H9 (cell line): ENCODE results near the gene OXSR1. TPM values are rescaled to one million over a fixed set of nuclear protein-coding genes. Genes with fewer than 3 reads are reported as not detected.

Source experiments
- DNase-seq: peaks from one replicate; pipeline ENCODE4 v3.0.0-alpha.2; 2017
- H2AFZ ChIP-seq: one replicate; pipeline ENCODE4 v1.6.1; 2013; ENCODE audit warnings: mild to moderate bottlenecking, low read length, control low read depth, moderate library complexity
- H2AK5ac ChIP-seq: 2 replicates; pipeline ENCODE4 v1.6.1; 2013; ENCODE audit warnings: low read length, control low read depth, mixed read lengths; ENCODE audit not compliant: insufficient read length
- H2BK120ac ChIP-seq: one replicate; pipeline ENCODE4 v1.6.1; 2013; ENCODE audit warnings: low read depth, mild to moderate bottlenecking, low read length, control low read depth, inconsistent platforms; ENCODE audit not compliant: poor library complexity, severe bottlenecking
- H2BK12ac ChIP-seq: 2 replicates; pipeline ENCODE4 v1.6.1; 2013; ENCODE audit warnings: low read length, control low read depth, mixed read lengths, low read depth; ENCODE audit not compliant: insufficient read length
- H2BK15ac ChIP-seq: 2 replicates; pipeline ENCODE4 v1.6.1; 2013; ENCODE audit warnings: low read depth, low read length, control low read depth
- H2BK20ac ChIP-seq: one replicate; pipeline ENCODE4 v1.6.1; 2013; ENCODE audit warnings: low read depth, mild to moderate bottlenecking, low read length, control low read depth, inconsistent platforms; ENCODE audit not compliant: poor library complexity, severe bottlenecking
- H2BK5ac ChIP-seq: 2 replicates; pipeline ENCODE4 v1.6.1; 2013; ENCODE audit warnings: low read length, control low read depth, mixed read lengths; ENCODE audit not compliant: insufficient read length
- H3K14ac ChIP-seq: 2 replicates; pipeline ENCODE4 v1.6.1; 2013; ENCODE audit warnings: low read length, control low read depth; ENCODE audit not compliant: insufficient read depth
- H3K18ac ChIP-seq: 2 replicates; pipeline ENCODE4 v1.6.1; 2013; ENCODE audit warnings: low read depth, mild to moderate bottlenecking, mixed read lengths, low read length, control low read depth; ENCODE audit not compliant: insufficient read length
- H3K23ac ChIP-seq: 2 replicates; pipeline ENCODE4 v1.6.1; 2013; ENCODE audit warnings: low read length, control low read depth, mixed read lengths, low read depth; ENCODE audit not compliant: insufficient read length
- H3K23me2 ChIP-seq: 2 replicates; pipeline ENCODE4 v1.6.1; 2013; ENCODE audit warnings: low read depth, mild to moderate bottlenecking, mixed read lengths, low read length, control low read depth; ENCODE audit not compliant: insufficient read length, poor library complexity, severe bottlenecking
- H3K27ac ChIP-seq: 2 replicates; pipeline ENCODE4 v1.5.1; 2013; ENCODE audit warnings: low read length, control low read depth, mixed read lengths, low read depth; ENCODE audit not compliant: insufficient read length
- H3K27me3 ChIP-seq: 2 replicates; pipeline ENCODE4 v1.6.1; 2013; ENCODE audit warnings: low read length, control low read depth, inconsistent platforms; ENCODE audit not compliant: insufficient read depth
- H3K4ac ChIP-seq: 2 replicates; pipeline ENCODE4 v1.6.1; 2013; ENCODE audit warnings: low read depth, mild to moderate bottlenecking, control low read depth, inconsistent platforms, low read length, moderate library complexity
- H3K4me1 ChIP-seq: 2 replicates; pipeline ENCODE4 v1.6.1; 2013; ENCODE audit warnings: low read length, control low read depth, inconsistent platforms; ENCODE audit not compliant: insufficient read depth
- H3K4me2 ChIP-seq: 2 replicates; pipeline ENCODE4 v1.6.1; 2013; ENCODE audit warnings: low read length, control low read depth, mixed read lengths; ENCODE audit not compliant: insufficient read length, insufficient read depth
- H3K56ac ChIP-seq: 2 replicates; pipeline ENCODE4 v1.6.1; 2013; ENCODE audit warnings: low read depth, mild to moderate bottlenecking, mixed read lengths, low read length, control low read depth; ENCODE audit not compliant: insufficient read length
- H3K79me1 ChIP-seq: 2 replicates; pipeline ENCODE4 v1.6.1; 2013; ENCODE audit warnings: low read depth, mild to moderate bottlenecking, moderate library complexity, low read length, control low read depth, inconsistent platforms; ENCODE audit not compliant: insufficient read depth, poor library complexity, severe bottlenecking
- H3K79me2 ChIP-seq: 2 replicates; pipeline ENCODE4 v1.6.1; 2013; ENCODE audit warnings: low read length, control low read depth, inconsistent platforms; ENCODE audit not compliant: insufficient read depth
- H3K9ac ChIP-seq: 2 replicates; pipeline ENCODE4 v1.6.1; 2013; ENCODE audit warnings: low read length, control low read depth, mixed read lengths; ENCODE audit not compliant: insufficient read length; ENCODE audit errors: extremely low read depth
- H3K9me3 ChIP-seq: one replicate; pipeline ENCODE4 v1.6.1; 2013; ENCODE audit warnings: low read depth, low read length, inconsistent platforms; ENCODE audit not compliant: control insufficient read depth
- H3T11ph ChIP-seq: one replicate; pipeline ENCODE4 v1.6.1; 2013; ENCODE audit warnings: mild to moderate bottlenecking, low read length, control low read depth, inconsistent platforms
- H4K20me1 ChIP-seq: one replicate; pipeline ENCODE4 v1.6.1; 2013; ENCODE audit not compliant: control insufficient read depth, insufficient read length, insufficient read depth
- H4K5ac ChIP-seq: 2 replicates; pipeline ENCODE4 v1.6.1; 2013; ENCODE audit warnings: low read depth, mild to moderate bottlenecking, mixed read lengths, low read length, control low read depth; ENCODE audit not compliant: insufficient read length
- H4K8ac ChIP-seq: replicated peaks from 2 replicates; pipeline ENCODE4 v1.6.1; 2013; ENCODE audit warnings: low read length, control low read depth, mixed read lengths, low read depth; ENCODE audit not compliant: insufficient read length
- H4K91ac ChIP-seq: 2 replicates; pipeline ENCODE4 v1.6.1; 2013; ENCODE audit warnings: low read depth, mild to moderate bottlenecking, moderate library complexity, mixed read lengths, low read length, control low read depth; ENCODE audit not compliant: insufficient read length
- H3K27ac Mint-ChIP-seq, 3 experiments: 2 replicates in 2 of 3; 3 replicates in 1 of 3; pipeline ENCODE4 v1.8.0; 2020 to 2021; ENCODE audit warnings: mixed read lengths in 3 of 3, mild to moderate bottlenecking in 1 of 3, moderate library complexity in 1 of 3
- H3K27me3 Mint-ChIP-seq: 2 replicates; pipeline ENCODE4 v1.8.0; 2021; ENCODE audit warnings: low read depth, mild to moderate bottlenecking, moderate library complexity, mixed read lengths
- H3K36me3 Mint-ChIP-seq, 3 experiments: 2 replicates in 2 of 3; 3 replicates in 1 of 3; pipeline ENCODE4 v1.8.0; 2020 to 2021; ENCODE audit warnings: low read depth in 3 of 3, mixed read lengths in 3 of 3; ENCODE audit not compliant: insufficient read depth in 1 of 3
- H3K4me1 Mint-ChIP-seq, 2 experiments: 2 replicates each; pipeline ENCODE4 v1.8.0; 2020; ENCODE audit warnings: mixed read lengths in 2 of 2
- H3K4me3 Mint-ChIP-seq, 2 experiments: 2 replicates in 1 of 2; 3 replicates in 1 of 2; pipeline ENCODE4 v1.8.0; 2020 to 2021; ENCODE audit warnings: mild to moderate bottlenecking in 2 of 2, mixed read lengths in 2 of 2, moderate library complexity in 1 of 2
- H3K9me3 Mint-ChIP-seq, 2 experiments: 2 replicates in 1 of 2; 3 replicates in 1 of 2; pipeline ENCODE4 v1.8.0; 2020; ENCODE audit warnings: mild to moderate bottlenecking in 2 of 2, mixed read lengths in 2 of 2, moderate library complexity in 1 of 2
- WGBS: extraction: QIAGEN DNeasy Blood & Tissue Kit; methylation state at CpG from one replicate; pipeline ENCODE4 v1.1.7; 2013; ENCODE audit warnings: missing lambda C conversion rate, low lambda C conversion rate, mixed read lengths; ENCODE audit not compliant: insufficient read length; ENCODE audit errors: extremely low coverage; 5-methylcytosine and 5-hydroxymethylcytosine counted together
- total RNA-seq: library from RNA; stranded (reverse); gene quantifications from 2 replicates; pipeline ENCODE4 v1.2.1, GENCODE V29; 2021
- TF ChIP-seq, protein P1 (sequence below): fragments of 200-600 bp; sonication (generic); conservative IDR thresholded peaks from 3 replicates; pipeline ENCODE4 v1.8.0; 2021; ENCODE audit warnings: antibody characterized with exemption, mild to moderate bottlenecking

Gene OXSR1
- total RNA-seq, 1 experiment from 2014 or later: 54.1 TPM

DNA sequence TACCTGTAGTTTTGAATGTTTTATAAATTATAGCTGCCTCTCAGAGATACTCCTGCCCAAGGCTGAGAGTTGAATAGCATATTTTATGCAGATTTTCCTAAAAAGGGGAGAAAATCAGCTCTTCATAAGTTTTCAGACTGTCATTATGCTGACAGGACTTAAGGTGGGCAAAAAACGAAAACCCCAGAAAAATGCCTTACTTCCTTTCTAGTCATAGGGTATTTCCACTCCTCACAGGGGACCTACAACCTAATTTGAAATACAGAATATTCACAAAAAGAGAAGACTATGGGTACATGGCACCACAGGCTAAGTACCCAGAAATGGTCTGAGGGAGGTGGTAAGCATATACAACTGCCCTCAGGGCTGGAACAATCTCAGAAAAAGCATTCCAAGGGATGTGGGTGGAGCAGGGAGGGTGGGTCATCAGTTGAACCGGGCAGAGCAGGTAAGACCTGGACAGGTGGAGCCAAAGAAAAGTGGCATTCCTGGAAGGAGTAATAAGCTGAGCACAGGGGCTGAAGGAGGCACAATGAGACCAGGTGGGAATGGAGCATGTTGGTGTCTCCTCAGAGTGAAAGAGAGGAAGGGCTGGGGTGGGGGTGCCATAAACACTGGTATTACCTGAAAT lies 10.6 kb upstream of the OXSR1 start:
- H3K4me1 Mint-ChIP-seq: peaks cover 0 to 4% of the 10 kb centered on the region in 2 experiments; a peak in 2 of 4 replicates
- H3K9me3 Mint-ChIP-seq: no peaks in the 10 kb centered on the region
- no peak overlapping the region for H3K4me2 ChIP-seq
- no peaks in the 10 kb centered on the region for H3K27me3 ChIP-seq
- no peak overlapping the region for H3T11ph ChIP-seq
- H3K79me2 ChIP-seq: no peaks in the 10 kb centered on the region
- no peak overlapping the region for H2BK5ac ChIP-seq
- no peak overlapping the region for H2BK12ac ChIP-seq
- TF ChIP-seq, protein P1, sequence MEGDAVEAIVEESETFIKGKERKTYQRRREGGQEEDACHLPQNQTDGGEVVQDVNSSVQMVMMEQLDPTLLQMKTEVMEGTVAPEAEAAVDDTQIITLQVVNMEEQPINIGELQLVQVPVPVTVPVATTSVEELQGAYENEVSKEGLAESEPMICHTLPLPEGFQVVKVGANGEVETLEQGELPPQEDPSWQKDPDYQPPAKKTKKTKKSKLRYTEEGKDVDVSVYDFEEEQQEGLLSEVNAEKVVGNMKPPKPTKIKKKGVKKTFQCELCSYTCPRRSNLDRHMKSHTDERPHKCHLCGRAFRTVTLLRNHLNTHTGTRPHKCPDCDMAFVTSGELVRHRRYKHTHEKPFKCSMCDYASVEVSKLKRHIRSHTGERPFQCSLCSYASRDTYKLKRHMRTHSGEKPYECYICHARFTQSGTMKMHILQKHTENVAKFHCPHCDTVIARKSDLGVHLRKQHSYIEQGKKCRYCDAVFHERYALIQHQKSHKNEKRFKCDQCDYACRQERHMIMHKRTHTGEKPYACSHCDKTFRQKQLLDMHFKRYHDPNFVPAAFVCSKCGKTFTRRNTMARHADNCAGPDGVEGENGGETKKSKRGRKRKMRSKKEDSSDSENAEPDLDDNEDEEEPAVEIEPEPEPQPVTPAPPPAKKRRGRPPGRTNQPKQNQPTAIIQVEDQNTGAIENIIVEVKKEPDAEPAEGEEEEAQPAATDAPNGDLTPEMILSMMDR: no peak
- no peak overlapping the region for H3K56ac ChIP-seq
- H4K91ac ChIP-seq: no peak overlapping the region
- H4K8ac ChIP-seq: no peak overlapping the region
- WGBS: no CpG with 5 or more reads among the region's 2 CpGs
- H3K23me2 ChIP-seq: no peaks in the 10 kb centered on the region
- no peak overlapping the region for H3K14ac ChIP-seq
- no peak overlapping the region for H2BK15ac ChIP-seq
- no peak overlapping the region for H2BK120ac ChIP-seq
- no peak overlapping the region for H3K4ac ChIP-seq
- no peak overlapping the region for H2AK5ac ChIP-seq
- no peaks in the 10 kb centered on the region for H3K36me3 Mint-ChIP-seq
- no peaks in the 10 kb centered on the region for H3K9me3 ChIP-seq
- no peak overlapping the region for H3K18ac ChIP-seq
- H3K27ac Mint-ChIP-seq: no peak overlapping the region
- H3K9ac ChIP-seq: no peak overlapping the region
- H3K4me1 ChIP-seq: no peaks in the 10 kb centered on the region
- H4K20me1 ChIP-seq: no peaks in the 10 kb centered on the region
- no peak overlapping the region for H2AFZ ChIP-seq
- no peaks in the 10 kb centered on the region; the same call in 1 of the 2 replicates for H3K27me3 Mint-ChIP-seq
- H4K5ac ChIP-seq: no peak overlapping the region
- DNase-seq: no peak
- H3K23ac ChIP-seq: no peak overlapping the region
- H3K4me3 Mint-ChIP-seq: no peak overlapping the region
- no peak overlapping the region for H3K27ac ChIP-seq
- H2BK20ac ChIP-seq: no peak overlapping the region
- H3K79me1 ChIP-seq: no peaks in the 10 kb centered on the region
